Measurements from ENCODE around the gene SAMD10. TPM values are rescaled to one million over a fixed set of nuclear protein-coding genes. Genes with fewer than 3 reads are reported as not detected.
"Not testable (repeated sequence)": the region's sequence is repeated elsewhere in the genome, so short reads cannot be mapped to it uniquely, and the experiment has no call there.

The SAMD10 gene
- total and polyA plus RNA-seq, 3 donors from 2014 or later: 3.9 to 10.7 (median 6.2) TPM

DNA sequence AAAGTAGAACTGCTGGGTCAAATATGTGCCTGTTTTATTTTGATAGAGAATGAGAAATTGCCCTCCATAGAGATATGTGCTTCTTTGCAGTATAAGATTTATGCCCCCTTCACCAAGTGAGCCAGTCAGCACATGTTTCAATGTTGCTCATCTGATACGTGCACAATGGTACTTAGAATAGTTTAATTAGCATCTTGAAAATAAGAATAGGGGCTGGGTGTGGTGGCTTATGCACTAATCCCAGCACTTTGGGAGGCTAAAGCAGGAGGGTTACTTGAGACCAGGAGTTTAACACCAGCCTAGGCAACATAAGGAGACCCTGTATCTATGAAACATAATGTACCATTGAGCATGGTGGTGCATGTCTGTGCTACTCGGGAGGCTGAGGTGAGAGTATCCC, 36.2 kb upstream of the SAMD10 start:
- intact Hi-C loops (cut with DNase I; ENCODE audit: low total_unique reads): no loop called here
- H3K4me1 ChIP-seq: no peaks in the 10 kb centered on the region
- WGBS, 2 donors: 72 to 76% methylated on average over 2 of the region's 2 CpGs
- no peak for TF ChIP-seq POLR2A (IDR thresholded peaks at IDR 0.05)
- TF ChIP-seq, protein P1, sequence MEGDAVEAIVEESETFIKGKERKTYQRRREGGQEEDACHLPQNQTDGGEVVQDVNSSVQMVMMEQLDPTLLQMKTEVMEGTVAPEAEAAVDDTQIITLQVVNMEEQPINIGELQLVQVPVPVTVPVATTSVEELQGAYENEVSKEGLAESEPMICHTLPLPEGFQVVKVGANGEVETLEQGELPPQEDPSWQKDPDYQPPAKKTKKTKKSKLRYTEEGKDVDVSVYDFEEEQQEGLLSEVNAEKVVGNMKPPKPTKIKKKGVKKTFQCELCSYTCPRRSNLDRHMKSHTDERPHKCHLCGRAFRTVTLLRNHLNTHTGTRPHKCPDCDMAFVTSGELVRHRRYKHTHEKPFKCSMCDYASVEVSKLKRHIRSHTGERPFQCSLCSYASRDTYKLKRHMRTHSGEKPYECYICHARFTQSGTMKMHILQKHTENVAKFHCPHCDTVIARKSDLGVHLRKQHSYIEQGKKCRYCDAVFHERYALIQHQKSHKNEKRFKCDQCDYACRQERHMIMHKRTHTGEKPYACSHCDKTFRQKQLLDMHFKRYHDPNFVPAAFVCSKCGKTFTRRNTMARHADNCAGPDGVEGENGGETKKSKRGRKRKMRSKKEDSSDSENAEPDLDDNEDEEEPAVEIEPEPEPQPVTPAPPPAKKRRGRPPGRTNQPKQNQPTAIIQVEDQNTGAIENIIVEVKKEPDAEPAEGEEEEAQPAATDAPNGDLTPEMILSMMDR (IDR thresholded peaks at IDR 0.05): no peak
- no peak for DNase-seq
- H3K9me3 ChIP-seq: no peaks in the 10 kb centered on the region
- no peak overlapping the region for H3K4me3 ChIP-seq
- no peaks in the 10 kb centered on the region for H3K36me3 ChIP-seq (ENCODE audit: low read depth, missing control alignments)
- H3K27ac ChIP-seq: no peak overlapping the region
- no peaks in the 10 kb centered on the region for H3K27me3 ChIP-seq

DNA sequence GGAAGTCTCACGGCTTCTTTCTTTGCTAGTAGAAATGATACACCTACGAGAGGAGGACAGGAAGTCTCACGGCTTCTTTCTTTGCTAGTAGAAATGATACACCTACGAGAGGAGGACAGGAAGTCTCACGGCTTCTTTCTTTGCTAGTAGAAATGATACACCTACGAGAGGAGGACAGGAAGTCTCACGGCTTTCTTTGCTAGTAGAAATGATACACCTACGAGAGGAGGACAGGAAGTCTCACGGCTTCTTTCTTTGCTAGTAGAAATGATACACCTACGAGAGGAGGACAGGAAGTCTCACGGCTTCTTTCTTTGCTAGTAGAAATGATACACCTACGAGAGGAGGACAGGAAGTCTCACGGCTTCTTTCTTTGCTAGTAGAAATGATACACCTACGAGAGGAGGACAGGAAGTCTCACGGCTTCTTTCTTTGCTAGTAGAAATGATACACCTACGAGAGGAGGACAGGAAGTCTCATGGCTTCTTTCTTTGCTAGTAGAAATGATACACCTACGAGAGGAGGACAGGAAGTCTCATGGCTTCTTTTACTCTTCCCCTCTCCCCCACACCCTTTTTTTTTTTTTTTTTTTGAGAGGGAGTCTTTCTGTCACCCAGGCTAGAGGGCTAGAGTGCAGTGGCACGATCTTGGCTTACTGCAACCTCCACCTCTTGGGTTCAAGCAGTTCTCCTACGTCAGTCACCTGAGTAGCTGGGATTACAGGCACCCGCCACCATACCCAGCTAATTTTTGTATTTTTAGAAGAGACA, 33.1 kb upstream of the SAMD10 start:
- DNase-seq; H3K4me1 ChIP-seq; H3K27ac ChIP-seq; H3K9me3 ChIP-seq; H3K27me3 ChIP-seq; intact Hi-C loops (cut with DNase I; ENCODE audit: low total_unique reads); H3K4me3 ChIP-seq; H3K36me3 ChIP-seq (ENCODE audit: low read depth, missing control alignments): not testable (repeated sequence)
- WGBS, 2 donors: 86 to 94% methylated on average over 10 of the region's 20 CpGs

DNA sequence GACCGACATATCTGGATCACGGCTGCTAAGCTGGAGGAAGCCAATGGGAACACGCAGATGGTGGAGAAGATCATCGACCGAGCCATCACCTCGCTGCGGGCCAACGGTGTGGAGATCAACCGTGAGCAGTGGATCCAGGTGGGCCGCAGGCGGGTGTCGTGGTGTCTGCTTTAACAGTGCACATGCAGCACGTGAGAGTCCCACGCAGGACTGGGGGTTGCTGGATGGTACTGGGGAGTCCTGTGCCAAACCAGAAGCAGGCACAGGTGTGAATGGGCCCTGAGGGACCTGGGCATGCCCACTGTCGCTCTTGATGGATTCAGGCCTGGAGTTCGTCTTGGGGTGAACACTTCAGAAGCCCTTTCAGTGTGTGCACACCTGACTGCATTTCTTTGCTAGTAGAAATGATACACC, 31.9 kb upstream of the SAMD10 start:
- no peaks in the 10 kb centered on the region for H3K27me3 ChIP-seq
- no peaks in the 10 kb centered on the region for H3K36me3 ChIP-seq (ENCODE audit: low read depth, missing control alignments)
- 96 to 97% methylated on average over 16 of the region's 16 CpGs for WGBS, 2 donors

DNA sequence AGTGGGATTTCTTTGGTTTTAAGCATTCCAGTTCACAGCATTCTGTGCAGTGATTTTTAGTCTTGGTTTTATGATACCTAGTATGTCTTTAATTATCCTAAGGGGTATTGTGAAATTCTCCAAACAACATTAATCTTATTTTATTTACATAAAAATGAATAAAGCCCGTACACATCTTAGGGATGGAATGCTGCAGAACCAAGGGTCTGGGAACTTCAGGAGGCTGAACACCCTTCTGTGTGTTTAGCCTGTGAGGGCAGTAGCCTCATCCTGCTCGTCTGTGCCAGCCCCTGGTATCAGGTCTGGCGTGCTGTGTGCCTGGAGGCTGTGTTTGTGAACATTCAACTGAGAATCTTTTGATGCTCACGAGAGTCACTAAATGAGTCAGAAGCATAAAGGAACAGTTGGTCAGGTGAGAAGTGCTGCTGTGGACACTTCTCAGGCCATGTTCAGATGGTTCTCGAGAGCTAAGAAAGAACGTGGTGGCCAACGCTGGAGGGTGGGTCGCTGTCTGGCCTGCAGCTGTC, 31.3 kb upstream of the SAMD10 start:
- no peak overlapping the region for H3K4me3 ChIP-seq
- DNase-seq: no peak
- WGBS, 2 donors: 94 to 95% methylated on average over 8 of the region's 8 CpGs
- no peaks in the 10 kb centered on the region for H3K9me3 ChIP-seq
- TF ChIP-seq, protein P1 (IDR thresholded peaks at IDR 0.05): no peak
- TF ChIP-seq POLR2A (IDR thresholded peaks at IDR 0.05): no peak
- intact Hi-C loops (cut with DNase I; ENCODE audit: low total_unique reads): no loop called here
- no peak overlapping the region for H3K27ac ChIP-seq
- H3K27me3 ChIP-seq: no peaks in the 10 kb centered on the region
- H3K4me1 ChIP-seq: no peaks in the 10 kb centered on the region
- H3K36me3 ChIP-seq (ENCODE audit: low read depth, missing control alignments): no peaks in the 10 kb centered on the region

More for the DNA sequence above, 31.9 kb upstream of the SAMD10 start:
- Histone ChIP-seq H3K4me1 (no peaks in the 10 kb centered on the region), H3K9me3 (no peaks in the 10 kb centered on the region), H3K27ac (no peak overlapping the region), H3K4me3 (no peak overlapping the region)
- no peak for TF ChIP-seq POLR2A (IDR thresholded peaks at IDR 0.05)
- TF ChIP-seq, protein P1 (IDR thresholded peaks at IDR 0.05): no peak
- intact Hi-C loops (cut with DNase I; ENCODE audit: low total_unique reads): no loop called here
- no peak for DNase-seq

DNA sequence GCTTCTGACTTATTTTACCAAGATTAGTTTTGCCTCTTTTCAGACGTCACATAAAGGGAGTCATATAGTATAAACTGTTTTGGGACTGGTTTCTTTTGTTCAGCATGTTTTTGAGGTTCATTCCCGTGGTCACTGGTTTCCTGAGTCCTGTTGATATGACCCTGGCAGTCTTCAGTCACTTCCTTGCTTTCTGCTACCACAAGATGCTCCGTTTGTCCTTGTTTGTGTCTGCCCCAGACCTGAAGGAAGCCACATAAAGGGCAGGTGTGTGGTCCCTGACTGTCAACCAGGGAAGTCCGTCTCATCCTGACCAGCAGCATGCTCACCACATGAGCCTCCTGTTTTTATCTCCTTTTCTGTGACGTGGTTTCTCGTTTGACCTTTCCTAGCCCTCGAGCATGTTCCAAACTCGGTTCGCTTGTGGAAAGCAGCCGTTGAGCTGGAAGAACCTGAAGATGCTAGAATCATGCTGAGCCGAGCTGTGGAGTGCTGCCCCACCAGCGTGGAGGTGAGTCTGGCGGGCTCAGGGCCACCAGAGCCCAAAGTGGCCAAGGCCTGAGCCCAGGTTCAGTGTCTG, 30.5 kb upstream of the SAMD10 start:
- H3K4me1 ChIP-seq: no peaks in the 10 kb centered on the region
- H3K4me3 ChIP-seq: no peak overlapping the region
- TF ChIP-seq POLR2A (IDR thresholded peaks at IDR 0.05): no peak
- TF ChIP-seq, protein P1 (IDR thresholded peaks at IDR 0.05): no peak
- H3K27ac ChIP-seq: no peak overlapping the region
- H3K9me3 ChIP-seq: no peaks in the 10 kb centered on the region
- intact Hi-C loops (cut with DNase I; ENCODE audit: low total_unique reads): no loop called here
- no peak for DNase-seq
- WGBS, 2 donors: 93 to 94% methylated on average over 13 of the region's 13 CpGs
- no peaks in the 10 kb centered on the region for H3K27me3 ChIP-seq
- H3K36me3 ChIP-seq (ENCODE audit: low read depth, missing control alignments): no peaks in the 10 kb centered on the region

Measured in testis (tissue), 3 donors.